ENCODE results near the gene NECTIN4. TPM values are rescaled to one million over a fixed set of nuclear protein-coding genes. Genes with fewer than 3 reads are reported as not detected.

NECTIN4 gene
- total RNA-seq, 4 donors from 2014 or later = 126 to 188 (median 164) TPM

- Histone ChIP-seq H3K27me3 (peaks cover 6% of the 10 kb centered on the region), H3K27ac (no peak overlapping the region), H3K4me3 (no peak overlapping the region), H3K36me3 (peaks cover 40% of the 10 kb centered on the region), H3K4me1 (peaks cover 8% of the 10 kb centered on the region), H3K9me3 (no peaks in the 10 kb centered on the region)
- DNase-seq (ENCODE audit: low spot score in 2 of 2) = no peak
- WGBS = 89% methylated on average over 10 of the region's 10 CpGs
- TF ChIP-seq EP300 (IDR thresholded peaks at IDR 0.05) = no peak
- no peak for TF ChIP-seq CTCF (IDR thresholded peaks at IDR 0.05)
- no peak for TF ChIP-seq POLR2AphosphoS5 (IDR thresholded peaks at IDR 0.05)
- no peak for TF ChIP-seq POLR2A (IDR thresholded peaks at IDR 0.05)
Measured at GRCh38 chr1:161051219-161051618, 38.1 kb downstream of the NECTIN4 start.

DNA sequence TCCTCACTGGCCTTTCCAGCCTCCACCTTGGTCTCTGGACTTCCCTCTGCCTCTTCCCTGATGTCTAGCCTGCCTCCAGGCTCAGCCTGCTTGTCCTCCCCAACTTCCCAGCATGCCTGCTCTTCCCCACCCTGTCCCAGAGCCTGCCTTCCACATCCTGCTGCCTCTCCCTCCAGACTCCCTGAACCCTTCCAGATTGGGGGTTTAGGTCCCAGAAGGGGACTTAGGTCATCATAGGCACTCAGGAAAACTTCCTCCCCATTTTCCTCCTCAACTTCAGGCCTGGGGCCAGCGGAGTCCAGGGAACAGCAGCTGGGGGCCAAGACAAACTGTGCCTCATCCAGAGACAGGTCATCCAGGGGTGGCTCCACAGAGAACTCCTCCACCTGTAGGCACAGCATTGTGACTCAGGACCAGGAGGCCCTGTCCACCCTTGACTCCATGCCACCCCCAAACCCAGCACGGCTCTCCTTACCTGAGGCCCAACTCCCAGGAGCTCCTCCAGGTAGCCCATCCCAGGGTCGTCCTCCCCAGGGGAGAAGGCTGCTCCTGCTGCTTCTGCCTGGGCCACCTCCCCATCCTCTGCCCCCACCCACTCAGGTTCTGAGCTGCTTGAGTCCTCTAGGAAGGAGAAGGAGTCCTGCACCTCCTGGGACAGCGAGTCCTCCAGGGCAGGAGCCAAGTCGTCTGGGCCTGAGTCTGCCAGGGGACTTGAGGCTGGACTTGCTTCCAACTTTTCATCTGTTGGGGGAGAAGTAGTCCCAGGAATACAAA lies 40.2 kb downstream of the NECTIN4 start:
- 93% methylated on average over 3 of the region's 5 CpGs for WGBS
- Histone ChIP-seq H3K36me3 (peaks cover 34% of the 10 kb centered on the region), H3K27me3 (no peaks in the 10 kb centered on the region), H3K27ac (no peak overlapping the region), H3K4me1 (peaks cover 17% of the 10 kb centered on the region), H3K9me3 (no peaks in the 10 kb centered on the region), H3K4me3 (no peak overlapping the region)
- TF ChIP-seq POLR2AphosphoS5 (IDR thresholded peaks at IDR 0.05) (no peak), CTCF (IDR thresholded peaks at IDR 0.05) (no peak), POLR2A (IDR thresholded peaks at IDR 0.05) (no peak), EP300 (IDR thresholded peaks at IDR 0.05) (no peak)
- DNase-seq (ENCODE audit: low spot score in 2 of 2) = no peak

GRCh38 chr1:161047436-161048420 lies 41.6 kb downstream of the NECTIN4 start:
- no peak for TF ChIP-seq CTCF (IDR thresholded peaks at IDR 0.05)
- no peak for TF ChIP-seq EP300 (IDR thresholded peaks at IDR 0.05)
- no peak for TF ChIP-seq POLR2A (IDR thresholded peaks at IDR 0.05)
- TF ChIP-seq POLR2AphosphoS5 (IDR thresholded peaks at IDR 0.05) = no peak
- WGBS = 98% methylated on average over 10 of the region's 18 CpGs
- no peak overlapping the region for H3K4me3 ChIP-seq
- H3K27ac ChIP-seq = no peak overlapping the region
- no peaks in the 10 kb centered on the region for H3K9me3 ChIP-seq
- no peak for DNase-seq (ENCODE audit: low spot score in 2 of 2)
- peaks cover 26% of the 10 kb centered on the region for H3K4me1 ChIP-seq
- H3K27me3 ChIP-seq = no peaks in the 10 kb centered on the region
- H3K36me3 ChIP-seq = peaks cover 28% of the 10 kb centered on the region

- peaks cover 26% of the 10 kb centered on the region for H3K4me1 ChIP-seq
- H3K27ac ChIP-seq = peak overlapping the region; percentile 95
- TF ChIP-seq POLR2A (IDR thresholded peaks at IDR 0.05) = no peak
- TF ChIP-seq CTCF (IDR thresholded peaks at IDR 0.05) = no peak
- no peak for TF ChIP-seq EP300 (IDR thresholded peaks at IDR 0.05)
- TF ChIP-seq POLR2AphosphoS5 (IDR thresholded peaks at IDR 0.05) = no peak
- H3K27me3 ChIP-seq = no peaks in the 10 kb centered on the region
- WGBS = 69% methylated on average over 2 of the region's 2 CpGs
- H3K9me3 ChIP-seq = no peaks in the 10 kb centered on the region
- H3K4me3 ChIP-seq = peak overlapping the region; percentile 87
- peaks cover 31% of the 10 kb centered on the region for H3K36me3 ChIP-seq
- no peak for DNase-seq (ENCODE audit: low spot score in 2 of 2)
Measured at GRCh38 chr1:161046605-161047228, 42.6 kb downstream of the NECTIN4 start.
